ENCODE data around the gene THG1L.

DNA sequence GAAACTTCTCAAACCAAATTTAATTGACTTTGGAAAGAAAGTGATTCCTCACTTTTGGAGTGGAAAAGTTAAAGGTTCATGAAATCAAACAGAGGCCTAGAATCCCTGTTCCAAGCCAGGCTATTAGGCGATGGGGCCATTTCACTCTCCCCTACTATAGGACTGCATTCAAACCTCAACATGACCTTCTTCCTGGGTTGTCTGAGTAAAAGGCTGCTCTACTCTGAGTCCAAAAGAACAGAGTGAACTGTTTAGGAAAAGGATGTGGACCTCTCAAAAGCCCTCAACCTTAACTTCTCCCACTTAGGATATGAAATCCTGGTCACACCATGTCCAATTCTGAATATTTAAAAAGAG is 44.0 kb upstream of the THG1L start:
- TF ChIP-seq, protein P1, sequence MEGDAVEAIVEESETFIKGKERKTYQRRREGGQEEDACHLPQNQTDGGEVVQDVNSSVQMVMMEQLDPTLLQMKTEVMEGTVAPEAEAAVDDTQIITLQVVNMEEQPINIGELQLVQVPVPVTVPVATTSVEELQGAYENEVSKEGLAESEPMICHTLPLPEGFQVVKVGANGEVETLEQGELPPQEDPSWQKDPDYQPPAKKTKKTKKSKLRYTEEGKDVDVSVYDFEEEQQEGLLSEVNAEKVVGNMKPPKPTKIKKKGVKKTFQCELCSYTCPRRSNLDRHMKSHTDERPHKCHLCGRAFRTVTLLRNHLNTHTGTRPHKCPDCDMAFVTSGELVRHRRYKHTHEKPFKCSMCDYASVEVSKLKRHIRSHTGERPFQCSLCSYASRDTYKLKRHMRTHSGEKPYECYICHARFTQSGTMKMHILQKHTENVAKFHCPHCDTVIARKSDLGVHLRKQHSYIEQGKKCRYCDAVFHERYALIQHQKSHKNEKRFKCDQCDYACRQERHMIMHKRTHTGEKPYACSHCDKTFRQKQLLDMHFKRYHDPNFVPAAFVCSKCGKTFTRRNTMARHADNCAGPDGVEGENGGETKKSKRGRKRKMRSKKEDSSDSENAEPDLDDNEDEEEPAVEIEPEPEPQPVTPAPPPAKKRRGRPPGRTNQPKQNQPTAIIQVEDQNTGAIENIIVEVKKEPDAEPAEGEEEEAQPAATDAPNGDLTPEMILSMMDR (IDR thresholded peaks at IDR 0.05; ENCODE audit: low read depth, low read length): no peak
- TF ChIP-seq EZH2phosphoT487 (IDR thresholded peaks at IDR 0.05; ENCODE audit: low read depth): no peak

Data from OCI-LY3 (cell line).